ENCODE data around the gene OASL.

The OASL gene

DNA sequence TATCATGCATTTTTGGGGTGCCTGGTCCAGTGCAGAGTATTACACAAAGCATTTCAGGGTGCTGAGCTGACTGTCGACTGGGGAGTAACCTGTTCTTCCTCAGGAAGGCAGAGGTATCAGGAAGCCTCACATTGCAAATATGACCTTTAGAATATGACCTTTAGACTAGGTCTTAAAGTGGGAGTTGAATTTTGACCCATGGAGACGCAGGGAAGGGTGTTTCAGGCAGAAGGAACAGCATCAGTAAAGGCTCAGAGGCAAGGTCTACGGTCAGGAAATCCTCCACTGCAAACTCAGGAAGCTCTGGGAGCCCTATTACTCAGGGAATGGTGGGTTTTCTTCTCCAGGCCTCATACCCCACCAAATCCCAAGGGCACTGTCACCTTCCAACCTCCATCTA, 49.4 kb downstream of the OASL start:
- no peak for DNase-seq

- DNase-seq = no peak
These were observed 50.4 kb downstream of the OASL start for GRCh38 chr12:120988658-120989057.

DNA sequence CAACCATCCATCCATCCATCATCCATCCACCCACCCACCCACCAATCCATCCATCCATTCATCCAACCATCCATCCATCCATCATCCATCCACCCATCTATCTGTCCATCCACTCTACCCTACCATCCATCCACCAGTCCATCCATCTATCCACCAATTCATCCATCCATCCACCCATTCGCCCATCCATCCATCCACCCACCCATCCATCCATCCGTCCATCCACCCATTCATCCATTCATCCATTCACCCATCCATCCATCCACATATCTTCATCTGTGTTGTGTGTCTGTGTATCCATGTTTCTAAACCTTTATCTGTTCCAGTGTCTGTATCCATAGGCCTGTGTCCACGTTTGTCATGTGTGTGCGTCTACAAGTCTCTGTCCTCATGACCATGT, 50.8 kb downstream of the OASL start:
- DNase-seq = no peak

DNA sequence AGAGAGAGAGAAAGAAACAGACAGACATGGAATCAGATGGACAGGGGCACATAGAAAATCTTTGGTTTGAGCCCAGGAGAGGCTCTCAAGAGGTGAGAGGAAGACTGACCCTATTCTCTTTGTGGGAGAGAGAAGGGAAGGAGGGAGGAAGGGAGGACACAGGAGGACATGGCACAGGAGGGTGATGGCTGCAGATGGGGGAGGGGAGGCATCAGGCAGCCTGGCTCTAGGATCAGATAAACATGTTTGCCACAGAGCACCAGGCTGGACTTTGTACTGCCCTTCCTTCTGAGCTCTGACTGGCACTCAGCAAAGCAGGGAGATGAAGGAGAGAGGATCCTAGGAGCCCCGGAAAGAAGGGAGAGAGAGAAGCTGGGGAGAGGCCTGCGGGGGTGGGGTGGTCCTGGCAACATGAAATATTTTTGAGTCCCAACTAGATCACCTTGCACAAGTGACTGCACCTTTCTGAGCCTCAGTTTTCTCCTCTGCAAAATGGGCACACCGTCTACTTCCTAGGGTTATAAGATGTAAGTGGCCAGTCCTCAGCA, 54.6 kb downstream of the OASL start:
- DNase-seq = no peak

- no peak for DNase-seq
These were observed 55.3 kb downstream of the OASL start for GRCh38 chr12:120983759-120984158.

DNA sequence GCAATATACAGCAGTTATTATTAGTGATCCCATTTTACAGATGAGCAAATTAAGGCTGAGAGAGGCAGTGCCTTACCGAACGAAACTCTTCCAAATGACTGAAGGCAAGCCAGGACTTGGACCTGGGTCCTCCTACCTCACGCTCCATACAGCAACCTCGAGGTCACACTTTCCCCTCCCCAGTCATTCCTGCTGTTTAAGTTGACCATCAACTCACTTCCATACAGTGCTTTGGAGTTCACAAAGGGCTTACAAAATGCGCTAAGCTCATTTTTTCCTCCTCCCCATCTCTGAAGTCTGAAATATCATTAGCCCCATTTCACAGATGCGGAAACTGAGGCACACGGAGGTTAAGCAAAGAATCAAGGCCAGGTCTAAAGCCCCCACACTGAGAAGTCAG, 56.4 kb downstream of the OASL start:
- no peak for DNase-seq

DNA sequence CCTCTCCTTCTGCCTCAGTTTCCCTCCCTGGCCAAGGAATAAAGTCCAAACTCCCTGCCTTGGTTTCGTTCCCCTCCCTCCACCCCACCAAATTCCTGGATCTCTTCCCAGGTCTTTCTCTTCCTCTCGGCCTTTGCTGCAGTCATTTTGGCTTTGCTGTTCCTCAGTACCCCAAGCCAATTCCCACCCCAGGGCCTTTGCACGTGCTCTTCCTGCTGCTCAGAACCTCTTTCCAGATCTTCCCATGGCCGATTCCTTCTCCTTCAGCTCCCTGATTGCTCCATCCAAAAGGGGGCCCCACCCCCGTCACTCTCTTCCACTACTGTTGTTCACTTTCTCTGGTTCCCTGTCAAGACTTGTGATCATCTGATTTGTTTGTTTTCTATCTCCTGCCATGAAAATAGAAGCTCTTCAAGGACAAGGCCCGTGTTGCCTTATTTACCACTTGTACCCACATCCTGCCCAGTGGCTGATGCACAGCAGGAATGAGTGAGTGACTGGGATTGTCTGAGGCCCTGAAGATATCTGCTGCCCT, 57.6 kb downstream of the OASL start:
- DNase-seq = no peak

DNA sequence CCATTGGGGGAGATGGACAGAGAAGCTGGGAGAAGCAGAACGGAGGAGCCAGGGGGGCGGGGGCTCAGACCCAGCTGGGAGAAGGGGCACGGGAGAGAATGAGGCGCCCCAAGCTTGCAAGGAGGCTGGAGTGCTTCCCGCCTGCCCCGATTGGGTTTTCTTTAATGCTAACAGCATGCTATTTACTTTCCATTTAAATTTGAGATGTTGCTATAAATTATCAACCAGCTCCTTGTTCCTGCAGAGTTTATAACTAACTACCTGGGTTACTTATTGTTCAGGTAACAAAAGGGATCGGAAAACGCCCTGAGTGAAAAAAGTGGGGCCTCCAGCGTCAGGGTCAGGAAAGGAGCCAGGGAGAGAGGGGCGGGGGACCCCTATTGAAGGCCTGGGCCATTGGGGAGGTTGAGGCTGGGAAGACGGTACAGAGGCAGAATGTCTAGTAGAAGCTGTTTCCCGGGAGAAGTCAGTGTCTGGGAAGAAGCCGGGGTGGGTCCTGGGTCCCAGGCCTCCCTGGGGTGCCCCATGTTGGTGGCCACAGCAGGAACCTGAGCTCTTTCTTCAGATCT, 58.2 kb downstream of the OASL start:
- no peak for DNase-seq

DNA sequence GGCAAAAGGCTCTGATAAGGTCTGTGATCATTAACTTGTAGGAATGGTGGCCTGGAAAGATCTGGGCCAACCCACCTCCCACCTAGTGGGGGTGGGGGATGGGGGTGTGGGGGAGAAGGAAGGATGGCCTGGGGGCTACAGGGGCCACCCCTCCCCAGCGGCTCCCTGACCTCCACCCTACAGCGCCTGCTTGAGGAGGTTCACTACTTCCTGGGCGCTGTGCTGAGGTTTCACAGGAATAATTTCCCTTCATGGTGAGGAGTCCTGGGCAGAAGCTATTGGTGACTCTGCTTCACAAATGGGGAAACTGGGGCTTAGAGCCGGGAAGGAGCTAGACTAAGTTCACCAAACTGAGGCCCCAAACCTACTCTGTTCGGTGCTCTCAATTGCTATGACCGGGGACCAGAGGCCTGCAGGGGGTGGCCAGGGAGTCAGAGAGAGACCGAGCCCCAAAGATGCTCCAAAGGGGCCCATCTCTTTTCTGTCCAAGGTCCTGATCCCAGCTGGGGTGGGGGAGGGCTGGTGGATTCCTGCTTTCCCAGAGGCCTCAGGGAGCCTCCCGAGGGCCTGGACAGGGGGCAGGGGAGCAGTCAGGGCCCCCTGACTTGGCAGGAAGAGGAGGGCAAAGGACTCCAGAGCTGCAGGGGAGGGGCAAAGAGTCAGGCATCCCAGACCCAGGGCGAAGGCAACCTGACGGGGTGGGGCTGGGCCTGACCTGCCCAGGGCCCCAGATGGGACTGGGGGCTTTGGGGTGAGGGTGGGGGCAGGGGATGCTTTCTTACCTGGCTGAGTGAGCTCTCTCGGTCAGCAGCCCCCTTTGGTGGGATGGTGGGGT, 59.0 kb downstream of the OASL start:
- DNase-seq = no peak

- no peak for DNase-seq
These were observed 59.7 kb downstream of the OASL start for GRCh38 chr12:120979220-120979861.

- DNase-seq = no peak
These were observed 60.5 kb downstream of the OASL start, which contains the start of gene HNF1A for GRCh38 chr12:120978296-120979219. TSS of gene HNF1A (plus strand) at chr12:120978543. CDS start at chr12:120978769, 226 bp downstream.

DNA sequence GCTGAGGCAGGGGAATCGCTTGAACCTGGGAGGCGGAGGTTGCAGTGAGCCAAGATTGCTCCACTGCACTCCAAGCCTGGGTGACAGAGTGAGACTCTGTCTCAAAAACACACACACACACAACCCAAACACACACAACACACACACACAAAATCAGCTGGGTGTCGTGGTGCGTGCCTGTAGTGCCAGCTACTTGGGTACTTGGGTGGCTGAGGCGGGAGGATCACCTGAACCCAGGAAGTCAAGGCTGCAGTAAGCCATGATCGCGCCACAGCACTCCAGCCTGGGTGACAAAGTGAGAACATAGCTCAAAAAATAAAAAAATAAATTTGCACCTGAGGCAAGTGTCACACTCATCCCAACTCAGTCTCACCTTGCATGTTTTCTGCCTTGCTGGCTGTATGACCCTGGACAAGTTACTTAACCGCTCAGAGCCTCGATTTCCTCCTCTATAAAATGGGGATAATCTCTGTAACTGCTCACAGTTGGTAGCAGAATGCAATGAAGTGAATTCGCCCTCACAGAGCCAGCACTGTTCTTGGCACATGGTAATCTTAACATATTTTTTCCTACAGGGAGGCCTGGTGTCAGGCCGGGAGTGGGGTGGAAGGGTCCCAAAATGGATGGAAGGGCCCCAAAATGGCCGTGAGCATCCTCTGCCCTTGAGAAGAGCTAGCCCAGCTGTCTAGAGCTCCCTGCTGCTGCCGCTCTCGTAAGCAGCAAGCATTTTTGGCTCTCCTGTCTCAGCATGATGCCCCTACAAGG, 61.3 kb downstream of the OASL start:
- no peak for DNase-seq

- DNase-seq = no peak
These were observed 66.0 kb downstream of the OASL start for GRCh38 chr12:120972870-120973543.

DNA sequence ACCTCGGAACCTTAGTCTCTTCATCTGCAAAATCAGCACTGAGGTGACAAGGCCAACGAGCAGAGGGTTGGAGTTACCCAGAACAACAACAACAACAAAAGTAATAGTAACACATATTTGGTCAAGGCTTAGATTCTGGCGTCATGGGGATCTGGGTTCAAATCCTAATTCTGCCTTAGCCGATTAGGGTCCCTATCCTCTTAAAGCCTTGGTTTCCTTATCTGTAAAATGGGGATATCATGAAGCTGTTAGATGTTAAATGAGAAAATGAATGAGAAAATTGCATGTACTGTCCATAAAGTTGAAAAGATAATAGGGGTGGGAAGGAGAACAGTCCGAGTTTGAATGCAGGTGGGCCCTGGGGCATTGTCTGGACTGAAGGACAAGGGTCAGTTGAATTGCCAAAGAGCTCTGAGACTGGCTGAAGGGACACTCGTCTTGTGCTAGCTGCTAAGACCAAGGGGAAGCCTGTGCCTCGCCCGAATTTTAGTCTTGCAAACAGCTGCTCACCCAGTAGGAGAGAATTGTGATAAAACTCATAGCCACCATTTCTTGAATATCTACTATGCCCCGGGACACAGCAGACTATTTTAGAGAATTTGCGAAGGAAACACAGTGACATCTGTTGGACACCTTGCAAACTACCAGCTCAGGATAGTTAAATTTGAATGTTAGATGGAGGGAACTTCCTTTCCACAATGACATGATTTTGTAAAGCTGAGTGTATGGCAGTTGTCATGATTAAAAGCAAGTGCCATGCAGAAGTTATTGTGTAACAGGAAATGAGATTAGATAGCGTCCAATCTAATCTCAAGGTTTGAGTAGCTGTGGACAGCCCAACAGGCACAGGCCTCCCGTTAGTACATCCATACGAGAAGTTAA, 67.5 kb downstream of the OASL start:
- peak; percentile 22 for DNase-seq

DNA sequence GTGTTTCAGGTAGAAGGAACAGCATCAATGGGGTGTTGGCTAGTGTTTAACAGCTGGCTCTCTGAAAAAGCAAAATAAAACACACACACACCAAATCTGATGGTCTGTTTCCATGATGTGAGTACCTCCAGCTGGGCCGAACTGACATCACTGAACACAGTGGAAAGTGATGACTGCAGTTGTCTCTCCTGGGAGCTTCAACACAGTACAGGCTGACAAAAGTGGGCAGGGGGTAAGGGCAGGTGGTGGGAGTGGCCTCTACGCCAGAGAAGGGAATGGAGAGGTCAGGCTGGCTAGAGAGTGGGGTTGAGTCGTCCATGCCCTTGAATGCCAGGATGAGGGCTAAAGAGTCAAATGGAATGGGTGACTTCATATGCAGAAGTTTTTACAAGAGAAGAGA, 68.7 kb downstream of the OASL start:
- no peak for DNase-seq
